Embryonic facial prominence (tissue), 1 donor: Measurements from ENCODE around the gene BHLHE40.

Experiments
- DNase-seq: peaks from one replicate; pipeline ENCODE4 v3.0.0-alpha.2; 2016; ENCODE audit errors: extremely low spot score

BHLHE40 gene

DNA sequence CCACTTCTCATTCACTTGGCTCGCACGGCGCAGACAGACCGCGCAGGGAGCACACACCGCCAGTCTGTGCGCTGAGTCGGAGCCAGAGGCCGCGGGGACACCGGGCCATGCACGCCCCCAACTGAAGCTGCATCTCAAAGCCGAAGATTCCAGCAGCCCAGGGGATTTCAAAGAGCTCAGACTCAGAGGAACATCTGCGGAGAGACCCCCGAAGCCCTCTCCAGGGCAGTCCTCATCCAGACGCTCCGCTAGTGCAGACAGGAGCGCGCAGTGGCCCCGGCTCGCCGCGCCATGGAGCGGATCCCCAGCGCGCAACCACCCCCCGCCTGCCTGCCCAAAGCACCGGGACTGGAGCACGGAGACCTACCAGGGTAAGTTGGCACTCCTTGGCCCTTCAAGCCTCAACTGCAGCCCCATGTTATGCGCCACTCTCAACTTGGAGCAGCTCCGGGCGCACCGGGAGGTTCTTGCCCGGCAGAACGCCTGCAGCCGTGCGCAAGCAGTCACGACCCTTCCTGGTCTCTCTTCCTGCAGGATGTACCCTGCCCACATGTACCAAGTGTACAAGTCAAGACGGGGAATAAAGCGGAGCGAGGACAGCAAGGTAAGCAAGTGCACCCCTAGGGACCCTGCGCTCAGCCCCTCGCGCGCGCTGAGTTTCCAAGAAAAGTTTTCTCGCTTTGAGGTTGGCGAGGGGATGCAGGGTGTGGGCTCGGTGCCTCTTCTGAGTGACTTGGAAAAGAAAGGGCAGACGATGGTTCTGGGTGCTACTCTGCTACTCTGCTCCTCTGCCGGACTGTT lies at the start of gene BHLHE40:
BHLHE40 (plus strand) TSS at position 10 of the 801 bp plus-strand sequence; CDS start at position 292, 282 bp downstream.
- no peak for DNase-seq

DNA sequence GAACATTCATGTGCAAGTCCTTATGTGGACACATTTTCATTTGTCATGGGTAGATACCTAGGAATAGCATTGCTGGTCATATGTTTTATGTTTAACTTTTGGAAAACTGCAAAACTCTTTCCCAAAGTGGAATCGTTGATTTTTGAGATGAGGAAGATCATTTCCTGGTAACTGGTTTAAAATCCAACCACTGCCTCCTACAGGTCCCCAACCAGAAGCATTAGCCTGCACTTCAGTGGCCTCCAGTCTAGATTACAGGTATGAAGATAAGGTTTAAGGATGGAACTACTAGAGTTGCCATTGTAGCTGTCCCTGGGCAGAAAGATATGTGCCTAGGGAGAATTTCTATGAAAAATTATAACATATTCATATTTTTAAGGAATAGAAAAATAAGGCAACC lies 48.7 kb upstream of the BHLHE40 start:
- DNase-seq, result no peak

GRCh38 chr3:4934050-4934449 lies 45.2 kb upstream of the BHLHE40 start:
- DNase-seq, result no peak

GRCh38 chr3:4935347-4935746 lies 43.9 kb upstream of the BHLHE40 start:
- no peak for DNase-seq

DNA sequence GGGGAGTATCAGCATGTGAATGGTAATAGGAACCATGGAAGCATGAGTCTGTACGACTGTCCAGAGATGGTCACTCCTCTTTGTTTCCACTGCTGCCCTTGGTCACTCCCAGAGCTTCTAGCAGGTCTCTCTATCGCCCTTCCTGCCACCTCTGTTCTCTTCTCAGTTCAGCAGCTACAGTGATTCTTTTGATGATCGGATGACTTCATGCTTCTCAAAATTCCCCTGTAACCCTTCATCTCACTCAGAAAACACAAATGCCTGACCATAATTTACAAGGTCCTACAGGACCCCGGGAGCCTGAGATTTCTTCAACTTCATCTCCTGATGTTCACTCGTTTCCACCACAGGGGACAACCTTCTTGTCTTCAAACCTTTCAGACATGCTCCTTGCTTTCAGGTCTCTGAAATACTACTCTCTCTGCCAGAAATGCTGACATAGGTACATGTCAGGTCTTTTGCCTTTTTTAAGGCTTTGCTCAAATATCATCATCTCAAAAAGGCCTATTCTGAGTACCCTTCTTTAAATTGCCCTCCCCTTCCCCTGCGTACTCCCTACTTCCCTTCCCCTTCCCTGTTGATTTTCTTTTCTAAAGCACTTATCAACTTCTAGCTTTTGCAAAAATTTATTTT lies 42.1 kb upstream of the BHLHE40 start:
- no peak for DNase-seq

DNA sequence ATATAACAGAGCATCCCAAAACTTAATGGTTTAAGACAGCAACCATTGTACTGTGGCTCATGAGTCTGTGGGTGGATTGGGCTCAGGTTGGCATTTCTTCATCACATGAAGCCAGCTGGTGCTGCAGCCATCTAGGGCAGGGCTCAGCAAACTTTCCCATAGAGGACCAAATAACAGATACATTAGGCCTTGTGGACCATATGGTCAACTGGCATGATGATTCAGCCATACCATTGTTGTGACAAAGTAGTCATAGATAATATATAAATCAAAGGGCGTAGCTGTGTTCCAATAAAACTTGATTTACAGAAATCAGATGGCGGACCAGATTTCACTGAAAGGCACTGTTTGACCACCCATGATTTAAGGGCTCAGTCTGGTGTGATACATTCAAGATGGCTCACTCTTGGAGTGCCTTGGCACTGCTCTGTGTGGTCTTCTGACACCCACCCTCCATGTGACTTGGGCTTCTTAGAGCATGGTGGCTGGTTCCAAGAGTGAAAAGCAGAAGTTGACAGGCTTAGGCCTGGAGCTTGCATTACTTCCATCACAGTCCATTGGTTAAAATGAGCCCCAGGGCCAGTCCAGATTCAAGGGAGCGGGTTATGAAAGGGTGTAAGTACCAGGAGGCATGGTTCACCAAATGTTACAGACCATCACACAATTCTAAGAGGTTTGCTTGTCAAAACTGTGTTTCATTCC lies 40.8 kb upstream of the BHLHE40 start:
- no peak for DNase-seq

DNA sequence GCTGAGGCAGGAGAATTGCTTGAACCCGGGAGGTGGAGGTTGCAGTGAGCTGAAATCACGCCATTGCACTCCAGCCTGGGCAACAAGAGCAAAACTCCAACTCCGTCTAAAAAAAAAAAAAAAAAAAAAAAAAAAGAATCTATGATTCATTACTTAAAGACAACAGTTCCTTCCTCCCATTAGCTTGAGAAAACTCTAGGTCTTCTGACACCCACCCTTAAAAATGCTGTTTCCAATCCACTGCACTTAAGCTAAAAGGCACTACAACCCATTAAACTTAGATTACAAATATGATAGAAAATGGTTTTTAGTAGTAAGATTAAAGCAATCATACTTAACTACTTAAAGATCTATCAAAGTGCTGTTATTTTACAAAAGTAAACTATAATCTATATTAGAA lies 40.0 kb upstream of the BHLHE40 start:
- no peak for DNase-seq

GRCh38 chr3:4940985-4941384 lies 38.3 kb upstream of the BHLHE40 start:
- no peak for DNase-seq

GRCh38 chr3:4943549-4943948 lies 35.7 kb upstream of the BHLHE40 start:
- DNase-seq, result no peak

DNA sequence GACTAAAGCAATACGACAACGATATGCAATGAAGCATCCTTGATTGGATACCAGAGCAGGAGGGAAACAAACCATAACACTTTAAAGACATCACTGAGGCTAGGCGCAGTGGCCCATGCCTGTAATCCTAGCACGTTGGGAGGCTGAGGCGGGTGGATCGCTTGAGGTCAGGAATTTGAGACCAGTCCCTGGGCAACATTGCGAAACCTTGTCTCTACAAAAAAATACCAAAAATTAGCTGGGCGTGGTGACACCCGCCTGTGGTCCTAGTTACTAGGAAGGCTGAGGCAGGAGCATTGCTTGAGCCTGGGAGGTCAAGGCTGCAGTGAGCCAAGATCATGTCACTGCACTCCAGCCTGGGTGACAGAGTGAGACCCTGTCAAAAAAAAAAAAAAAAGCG lies 33.9 kb upstream of the BHLHE40 start:
- no peak for DNase-seq

DNA sequence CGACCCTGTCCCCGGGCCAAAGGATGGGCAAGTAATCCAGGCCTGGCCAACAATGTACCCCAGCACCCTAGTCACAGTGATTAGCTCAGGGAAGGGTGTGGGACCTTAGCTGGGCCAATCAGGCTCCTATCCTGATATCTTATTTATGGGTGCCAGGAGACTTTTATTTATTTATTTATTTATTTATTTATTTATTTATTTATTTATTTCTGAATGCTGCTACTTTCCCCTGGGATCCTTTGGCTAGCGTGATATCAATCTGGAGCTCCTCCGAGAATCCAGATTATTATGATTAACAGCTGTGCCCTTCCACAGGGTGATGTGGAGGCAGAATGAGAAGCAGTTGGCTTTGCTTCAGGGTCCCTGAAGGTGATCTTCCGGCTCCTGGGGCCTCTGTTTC lies 32.2 kb upstream of the BHLHE40 start:
- DNase-seq, result no peak

DNA sequence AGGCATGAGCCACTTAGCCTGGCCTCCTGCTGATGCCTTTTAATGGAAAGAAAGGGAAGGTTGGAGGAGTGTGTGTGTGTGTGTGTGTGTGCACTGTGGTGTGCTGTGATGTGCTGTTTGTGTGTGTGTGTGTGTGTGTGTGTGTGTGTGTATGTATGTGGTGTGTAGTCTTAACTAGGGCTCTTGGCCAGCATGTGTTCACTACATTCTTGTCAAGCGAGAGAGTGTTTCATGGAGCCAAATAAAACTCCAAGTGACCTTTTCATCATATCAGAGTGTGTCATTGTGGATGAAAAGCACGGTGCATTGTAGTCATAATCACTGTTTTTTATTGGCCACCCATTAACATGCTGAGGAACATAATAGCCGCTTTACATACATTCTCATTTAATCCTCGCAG lies 30.8 kb upstream of the BHLHE40 start:
- DNase-seq, result no peak

- DNase-seq, result no peak
Observed at GRCh38 chr3:4949004-4949403, 30.2 kb upstream of the BHLHE40 start.

- no peak for DNase-seq
Observed at GRCh38 chr3:4949659-4950058, 29.6 kb upstream of the BHLHE40 start.

GRCh38 chr3:4950351-4950784 lies 28.9 kb upstream of the BHLHE40 start:
- no peak for DNase-seq

GRCh38 chr3:4950948-4951347 lies 28.3 kb upstream of the BHLHE40 start:
- no peak for DNase-seq

DNA sequence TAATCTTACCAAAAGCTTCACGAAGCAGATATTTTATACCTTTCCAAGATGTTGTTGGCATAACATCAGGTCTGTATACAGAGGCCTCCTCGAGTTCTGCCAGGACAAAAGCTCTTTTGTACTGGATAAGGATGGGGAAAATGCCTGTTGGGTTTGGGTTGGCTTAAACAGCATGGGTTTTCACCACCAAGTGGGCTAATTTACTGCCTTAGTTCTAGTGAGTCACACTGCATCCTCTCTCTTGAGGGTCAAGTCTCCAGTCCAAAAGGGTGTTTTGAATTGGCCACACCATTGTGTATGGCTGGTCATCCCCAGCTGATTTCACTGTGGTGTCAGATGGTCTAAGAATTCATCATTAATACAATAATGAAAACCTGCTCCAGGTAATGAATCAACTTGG lies 26.1 kb upstream of the BHLHE40 start:
- no peak for DNase-seq

DNA sequence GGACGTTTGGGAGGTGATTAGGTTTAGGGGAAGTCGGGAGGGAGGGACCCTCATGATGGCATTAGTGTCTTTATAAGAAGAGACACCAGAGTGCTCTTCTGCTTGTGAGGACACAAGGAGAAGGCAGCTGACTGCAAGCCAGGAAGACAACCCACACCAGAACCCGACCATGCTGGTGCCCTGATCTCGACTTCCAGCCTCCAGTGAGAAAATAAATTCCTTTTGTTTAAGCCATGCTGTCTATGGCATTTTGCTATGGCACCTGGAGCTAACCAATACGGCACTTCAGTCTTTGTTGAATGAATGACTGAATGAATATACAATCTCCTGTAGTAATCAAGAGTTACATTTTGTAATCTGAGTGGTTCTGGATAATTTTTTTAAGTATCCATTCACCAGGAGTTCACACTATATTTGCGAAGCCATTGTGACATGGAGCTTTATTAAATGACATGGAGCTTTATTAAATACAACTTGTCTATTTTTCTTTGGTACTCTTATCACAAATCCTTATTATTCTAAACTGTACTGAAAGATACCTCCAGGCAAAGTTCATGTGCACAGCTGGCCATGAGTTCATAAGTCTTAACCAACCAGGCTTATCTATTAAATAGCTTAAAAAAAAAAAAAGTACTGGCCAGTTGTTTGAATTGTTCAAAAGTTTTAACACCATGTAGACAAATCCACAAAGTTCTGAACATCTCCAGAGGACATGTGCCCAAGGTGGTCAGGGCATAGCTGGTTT lies 24.8 kb upstream of the BHLHE40 start:
- no peak for DNase-seq

- no peak for DNase-seq
Observed at GRCh38 chr3:4956099-4956498, 23.1 kb upstream of the BHLHE40 start.

DNA sequence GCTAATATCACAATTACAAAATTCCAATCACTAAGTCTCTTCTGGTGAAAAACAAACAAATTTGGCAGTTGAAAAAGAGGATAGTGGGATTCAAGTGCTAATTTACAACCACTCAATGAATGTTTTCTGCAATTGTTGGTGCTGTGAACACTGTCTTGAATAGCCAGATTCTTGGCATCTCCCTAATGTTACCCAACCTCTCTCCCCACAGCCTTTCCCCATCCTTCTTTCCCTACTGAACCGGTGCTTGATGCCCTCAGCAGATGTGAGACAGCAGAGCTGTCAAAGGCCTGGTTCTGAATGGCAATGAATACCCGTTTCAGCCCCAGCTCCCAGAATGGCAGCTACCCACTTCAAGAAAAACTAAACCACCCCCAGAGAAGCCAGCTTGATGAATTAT lies 22.5 kb upstream of the BHLHE40 start:
- DNase-seq, result no peak

- DNase-seq, result no peak
Observed at GRCh38 chr3:4957978-4958377, 21.3 kb upstream of the BHLHE40 start.

DNA sequence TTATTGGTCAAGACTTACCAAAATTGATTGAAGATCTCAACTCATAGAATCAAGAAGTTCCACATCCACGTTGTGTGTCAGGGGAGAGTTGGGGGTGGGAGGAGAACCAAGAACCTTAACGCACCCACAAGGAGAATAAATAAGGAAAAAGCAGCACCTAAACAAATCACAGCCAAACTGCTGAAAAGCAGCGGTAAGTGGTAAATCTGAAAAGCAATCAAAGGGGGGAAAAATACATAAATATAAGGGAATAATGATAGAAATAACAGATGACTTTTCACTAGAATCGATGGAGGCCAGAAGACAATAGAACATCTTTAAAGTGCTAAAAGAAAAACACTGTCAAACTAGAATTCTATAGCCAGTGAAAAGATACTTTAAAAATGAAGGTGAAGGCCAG lies 20.1 kb upstream of the BHLHE40 start:
- no peak for DNase-seq
